HepG2 (cell line): Measurements from ENCODE around the gene CACNA1C. TPM values are rescaled to one million over a fixed set of nuclear protein-coding genes. Genes with fewer than 3 reads are reported as not detected.

Experiments
- ATAC-seq: fragments of 200-7000 bp; cut with Tn5 transposase; 3 replicates; pipeline ENCODE4 v1.9.1; 2020; ENCODE audit warnings: mild to moderate bottlenecking, moderate library complexity
- BruUV-seq: library from RNA; stranded (reverse); fragments of 400-500 nt; replicated peaks from 2 replicates; lab custom pipeline; 2021; lab: Mats Ljungman, UMichigan
- CTCF ChIA-PET: fragments of 300-600 bp; formaldehyde crosslinking; extraction: SDS; loops from one replicate; lab custom pipeline; 2021; ENCODE audit warnings: low total read pairs, inconsistent platforms, low intra/inter-chr PET ratio; lab: Yijun Ruan, JAX
- POLR2A ChIA-PET: fragments of 350-600 bp; sonication (Branson Sonifier 250); formaldehyde crosslinking; loops from one replicate; lab custom pipeline; 2020; ENCODE audit warnings: antibody characterized with exemption, inconsistent platforms; lab: Yijun Ruan, JAX
- DNase-seq: peaks from one replicate; pipeline ENCODE4 v3.0.0-alpha.2; 2015; ENCODE audit warnings: low spot score
- FAIRE-seq: peaks from 3 replicates; lab custom pipeline; 2011; peaks lifted over from hg19 to GRCh38; lab: Jason Lieb, UNC
- H2AFZ ChIP-seq: one replicate; pipeline ENCODE4 v1.6.1; 2011; ENCODE audit warnings: low read length, inconsistent platforms
- H3K27ac ChIP-seq: fragments of 300-600 bp; 3 replicates; pipeline ENCODE4 v1.8.0; 2011; ENCODE audit warnings: mixed run types, mild to moderate bottlenecking, mixed read lengths, low read length, inconsistent platforms; ENCODE audit not compliant: insufficient read depth; ENCODE audit errors: extremely low read length
- H3K27me3 ChIP-seq, 2 experiments: fragments of 200-600 bp in 1 of 2; 2 replicates in 1 of 2; 3 replicates in 1 of 2; pipeline versions ENCODE4 v1.6.0 to v1.8.0; 2011; ENCODE audit warnings: low read length in 2 of 2, mild to moderate bottlenecking in 2 of 2, moderate library complexity in 2 of 2, inconsistent platforms in 1 of 2; ENCODE audit not compliant: insufficient read depth in 2 of 2, control insufficient read depth in 1 of 2
- H3K36me3 ChIP-seq, 2 experiments: fragments of 200-600 bp in 1 of 2; replicated peaks in 1 of 2; 2 replicates in 1 of 2; 3 replicates in 1 of 2; pipeline versions ENCODE4 v1.5.1 to v1.8.0; 2011; ENCODE audit warnings: low read length in 2 of 2, inconsistent platforms in 1 of 2; ENCODE audit not compliant: insufficient read depth in 2 of 2, control insufficient read depth in 1 of 2
- H3K4me1 ChIP-seq: 2 replicates; pipeline ENCODE4 v1.5.1; 2012; ENCODE audit warnings: low read length, inconsistent platforms; ENCODE audit not compliant: insufficient read depth
- H3K4me2 ChIP-seq: 2 replicates; pipeline ENCODE4 v1.6.0; 2011; ENCODE audit warnings: low read depth, low read length, inconsistent platforms
- H3K4me3 ChIP-seq, 3 experiments: fragments of 200-600 bp in 1 of 3; sonication (generic), shearing (Covaris generic) in 1 of 3; replicated peaks in 1 of 3; 2 replicates each; pipeline ENCODE4 v1.5.1; 2011 to 2016; ENCODE audit warnings: low read length in 3 of 3, inconsistent platforms in 2 of 3, low read depth in 2 of 3, mild to moderate bottlenecking in 2 of 3, control low read depth in 1 of 3, mixed read lengths in 1 of 3; ENCODE audit not compliant: insufficient read depth in 1 of 3
- H3K79me2 ChIP-seq: one replicate; pipeline ENCODE4 v1.6.1; 2011; ENCODE audit warnings: low read length, inconsistent platforms; ENCODE audit not compliant: insufficient read depth
- H3K9ac ChIP-seq: 2 replicates; pipeline ENCODE4 v1.6.0; 2011; ENCODE audit warnings: mild to moderate bottlenecking, low read depth, low read length, inconsistent platforms; ENCODE audit not compliant: insufficient read depth
- H3K9me3 ChIP-seq: 2 replicates; pipeline ENCODE4 v1.5.1; 2012; ENCODE audit warnings: mild to moderate bottlenecking, low read length
- H4K20me1 ChIP-seq: 2 replicates; pipeline ENCODE4 v1.6.0; 2011; ENCODE audit warnings: inconsistent platforms, mild to moderate bottlenecking, low read length, moderate library complexity; ENCODE audit not compliant: insufficient read depth
- CCDC6 ChIP-seq: sonication (generic); formaldehyde crosslinking; IDR thresholded peaks from 2 replicates; pipeline ENCODE4 v1.8.1; 2022; ENCODE audit warnings: mild to moderate bottlenecking, missing genetic modification reagents, moderate library complexity
- CREB3 ChIP-seq: sonication (generic); formaldehyde crosslinking; IDR thresholded peaks from 2 replicates; pipeline ENCODE4 v1.5.0; 2020; ENCODE audit warnings: missing genetic modification reagents
- FOXA3 ChIP-seq: IDR thresholded peaks from 2 replicates; pipeline ENCODE4 v1.6.1; 2016; ENCODE audit warnings: missing genetic modification reagents, missing compliant biosample characterization
- GFI1 ChIP-seq: sonication (generic); formaldehyde crosslinking; IDR thresholded peaks from 2 replicates; pipeline ENCODE4 v1.5.0; 2020; ENCODE audit warnings: missing genetic modification reagents, mild to moderate bottlenecking, borderline replicate concordance
- HIVEP1 ChIP-seq: sonication (generic); formaldehyde crosslinking; IDR thresholded peaks from 2 replicates; pipeline ENCODE4 v1.4.0; 2020; ENCODE audit warnings: mild to moderate bottlenecking, missing genetic modification reagents
- RBM39 ChIP-seq: fragments of 200-400 bp; formaldehyde crosslinking; IDR thresholded peaks from one replicate; pipeline ENCODE4 v1.6.1; 2018; ENCODE audit warnings: antibody characterized with exemption, mild to moderate bottlenecking, low read depth, low read length; ENCODE audit not compliant: poor library complexity, severe bottlenecking
- TOPORS ChIP-seq: sonication (generic); formaldehyde crosslinking; IDR thresholded peaks from 2 replicates; pipeline ENCODE4 v1.8.0; 2023; ENCODE audit warnings: mild to moderate bottlenecking, missing genetic modification reagents
- ZNF331 ChIP-seq: sonication (generic); formaldehyde crosslinking; IDR thresholded peaks from 2 replicates; pipeline ENCODE4 v1.4.0; 2020; ENCODE audit warnings: missing genetic modification reagents
- ZNF746 ChIP-seq: sonication (generic); formaldehyde crosslinking; IDR thresholded peaks from 2 replicates; pipeline ENCODE4 v1.8.0; 2022; ENCODE audit warnings: mild to moderate bottlenecking, missing genetic modification reagents
- ZNF761 ChIP-seq: sonication (generic); formaldehyde crosslinking; conservative IDR thresholded peaks from 2 replicates; pipeline ENCODE4 v1.4.0; 2020; ENCODE audit warnings: mild to moderate bottlenecking, missing genetic modification reagents
- WGBS: methylation state at CpG from one replicate; pipeline ENCODE4 v1.1.6; 2017; ENCODE audit warnings: low lambda C conversion rate; 5-methylcytosine and 5-hydroxymethylcytosine counted together
- in situ Hi-C: cut with HindIII; loops from 2 replicates; pipeline ENCODE4 v1.10.0; 2017; ENCODE audit warnings: low pct_unique_long_range_greater_than_20kb; ENCODE audit not compliant: extremely low pct_ligation_motif_present
- intact Hi-C: fragments of 100-400 bp; cut with micrococcal nuclease; formaldehyde crosslinking; loops from one replicate; pipeline ENCODE4 v1.10.0; 2022; ENCODE audit not compliant: unreplicated experiment
- polyA plus RNA-seq, 8 experiments: library from polyadenylated mRNA; depleted of rRNA in 3 of 8; stranded (reverse) in 7 of 8; unstranded in 1 of 8; fragments of >200 nt; fragmentation: Illumina TruSeq in 4 of 8; extraction: Trizol in 4 of 8; gene quantifications; 2 replicates each; pipeline versions ENCODE4 v1.2.1 to v1.2.3, GENCODE V29; 2011 to 2016; ENCODE audit warnings: low read depth in 4 of 8, missing spikeins in 1 of 8, mixed read lengths in 1 of 8; ENCODE audit not compliant: insufficient read depth in 1 of 8
- total RNA-seq, 5 experiments: library from RNA; depleted of rRNA; stranded (reverse); fragments of >200 nt; fragmentation: Illumina TruSeq; extraction: Trizol; gene quantifications; 2 replicates each; pipeline ENCODE4 v1.2.3, GENCODE V29; 2016; ENCODE audit warnings: low read depth in 1 of 5

Gene CACNA1C
- total and polyA plus RNA-seq, 2 of the 13 experiments (the other 11 are each of a cell fraction or from before 2014, with no cell fraction given), result not detected

GRCh38 chr12:2083561-2083960, 30.8 kb downstream of the CACNA1C start:
- FAIRE-seq, result no peak
- no peak for DNase-seq
- POLR2A ChIA-PET, result no interaction called here
- H3K9me3 ChIP-seq, result no peaks in the 10 kb centered on the region
- no peak overlapping the region for H3K4me2 ChIP-seq
- H3K27me3 ChIP-seq, result peaks cover 0 to 11% of the 10 kb centered on the region in 2 experiments; a peak in 2 of 5 replicates
- WGBS, result 0% methylated on average over 1 of the region's 1 CpG
- no TSS peak for BruUV-seq
- H3K9ac ChIP-seq, result no peak overlapping the region
- TF ChIP-seq ZNF761 (CRISPR knock-in tag), result no peak
- no peak for TF ChIP-seq CCDC6
- TF ChIP-seq ZNF331 (CRISPR knock-in tag), result no peak
- no peak for TF ChIP-seq HIVEP1 (CRISPR knock-in tag)
- TF ChIP-seq ZNF746 (CRISPR knock-in tag), result no peak
- H3K79me2 ChIP-seq, result no peaks in the 10 kb centered on the region
- ATAC-seq, result no peak
- intact Hi-C loops (no loop called here), in situ Hi-C loops (no loop called here)
- no peaks in the 10 kb centered on the region for H3K4me1 ChIP-seq
- no peak overlapping the region for H3K4me3 ChIP-seq
- H4K20me1 ChIP-seq, result no peaks in the 10 kb centered on the region
- CTCF ChIA-PET, result no interaction called here
- H3K36me3 ChIP-seq, result no peaks in the 10 kb centered on the region
- H3K27ac ChIP-seq, result no peak overlapping the region
- H2AFZ ChIP-seq, result no peak overlapping the region

GRCh38 chr12:2084553-2085296, 31.9 kb downstream of the CACNA1C start:
- ChIA-PET CTCF (no interaction called here), POLR2A (no interaction called here)
- Histone ChIP-seq H3K27me3 (peaks cover 0 to 20% of the 10 kb centered on the region in 2 experiments; a peak in 2 of 5 replicates), H3K79me2 (no peaks in the 10 kb centered on the region), H3K9me3 (no peaks in the 10 kb centered on the region), H2AFZ (no peak overlapping the region), H3K4me2 (no peak overlapping the region), H3K9ac (no peak overlapping the region), H3K4me1 (no peaks in the 10 kb centered on the region), H3K36me3 (no peaks in the 10 kb centered on the region), H3K4me3 (no peak overlapping the region), H4K20me1 (no peaks in the 10 kb centered on the region), H3K27ac (no peak overlapping the region)
- ATAC-seq (no peak), DNase-seq (no peak), FAIRE-seq (no peak)
- intact Hi-C loops, result no loop called here
- no peak for TF ChIP-seq FOXA3 (CRISPR knock-in tag)
- TF ChIP-seq TOPORS, result no peak
- no peak for TF ChIP-seq RBM39
- TF ChIP-seq CREB3 (CRISPR knock-in tag), result no peak
- TF ChIP-seq GFI1 (CRISPR knock-in tag), result no peak
- in situ Hi-C loops, result no loop called here
- 1% methylated on average over 4 of the region's 4 CpGs for WGBS
- no TSS peak for BruUV-seq
